Keratinocyte (primary cell): Measurements from ENCODE around the gene PTPN18. TPM values are rescaled to one million over a fixed set of nuclear protein-coding genes. Genes with fewer than 3 reads are reported as not detected.

ENCODE experiments used
- DNase-seq: peaks from one replicate; pipeline ENCODE4 v3.0.0-alpha.2; 2011; ENCODE audit warnings: low read depth, missing footprints, low spot score
- FAIRE-seq: peaks from 2 replicates; lab custom pipeline; 2011; peaks lifted over from hg19 to GRCh38; lab: Jason Lieb, UNC
- H2AFZ ChIP-seq: 2 replicates; pipeline ENCODE4 v1.6.0; 2012; ENCODE audit warnings: low read length, control low read depth, inconsistent platforms; ENCODE audit not compliant: control insufficient read depth
- H3K27ac ChIP-seq: 2 replicates; pipeline ENCODE4 v1.5.1; 2011; ENCODE audit warnings: low read length; ENCODE audit not compliant: control insufficient read depth, insufficient read depth
- H3K27me3 ChIP-seq: 3 replicates; pipeline ENCODE4 v1.6.0; 2011; ENCODE audit warnings: low read length; ENCODE audit not compliant: control insufficient read depth, insufficient read depth; ENCODE audit errors: extremely low read depth
- H3K36me3 ChIP-seq, 2 experiments: 2 replicates in 1 of 2; 3 replicates in 1 of 2; pipeline ENCODE4 v1.5.1; 2011; ENCODE audit warnings: low read length in 2 of 2, mild to moderate bottlenecking in 1 of 2; ENCODE audit not compliant: control insufficient read depth in 2 of 2, insufficient read depth in 2 of 2; ENCODE audit errors: extremely low read depth in 1 of 2
- H3K4me1 ChIP-seq: 3 replicates; pipeline ENCODE4 v1.5.1; 2011; ENCODE audit warnings: low read length; ENCODE audit not compliant: control insufficient read depth, insufficient read depth; ENCODE audit errors: extremely low read depth
- H3K4me2 ChIP-seq: 3 replicates; pipeline ENCODE4 v1.6.0; 2011; ENCODE audit warnings: low read depth, low read length; ENCODE audit not compliant: control insufficient read depth, insufficient read depth; ENCODE audit errors: extremely low read depth
- H3K4me3 ChIP-seq, 3 experiments: fragments of 200-600 bp in 1 of 3; sonication (generic) in 1 of 3; 2 replicates in 2 of 3; 3 replicates in 1 of 3; pipeline ENCODE4 v1.5.1; 2011 to 2016; ENCODE audit warnings: low read length in 3 of 3, mild to moderate bottlenecking in 3 of 3, control low read depth in 2 of 3, inconsistent platforms in 1 of 3, low read depth in 1 of 3, mixed read lengths in 1 of 3, mixed run types in 1 of 3, moderate library complexity in 1 of 3; ENCODE audit not compliant: control insufficient read depth in 2 of 3, insufficient read depth in 2 of 3; ENCODE audit errors: extremely low read depth in 1 of 3
- H3K79me2 ChIP-seq: 2 replicates; pipeline ENCODE4 v1.6.0; 2012; ENCODE audit warnings: low read length; ENCODE audit not compliant: control insufficient read depth, insufficient read depth
- H3K9ac ChIP-seq: 3 replicates; pipeline ENCODE4 v1.6.0; 2011; ENCODE audit warnings: low read length; ENCODE audit not compliant: control insufficient read depth, insufficient read depth; ENCODE audit errors: extremely low read depth
- H3K9me1 ChIP-seq: 3 replicates; pipeline ENCODE4 v1.6.0; 2011; ENCODE audit warnings: low read length; ENCODE audit not compliant: control insufficient read depth, insufficient read depth; ENCODE audit errors: extremely low read depth
- H3K9me3 ChIP-seq: 2 replicates; pipeline ENCODE4 v1.5.1; 2012; ENCODE audit warnings: low read depth, low read length; ENCODE audit not compliant: control insufficient read depth
- H4K20me1 ChIP-seq: 3 replicates; pipeline ENCODE4 v1.6.0; 2011; ENCODE audit warnings: low read length; ENCODE audit not compliant: control insufficient read depth, insufficient read depth; ENCODE audit errors: extremely low read depth
- EZH2 ChIP-seq: IDR thresholded peaks from one replicate; pipeline ENCODE4 v1.6.1; 2012; ENCODE audit warnings: inconsistent platforms, mild to moderate bottlenecking, low read length, moderate library complexity
- dilution Hi-C: fragments of 300-500 bp; cut with MboI; formaldehyde crosslinking; loops from one replicate; pipeline ENCODE4 v1.7.0; 2020; ENCODE audit warnings: low sequenced_read_pairs; ENCODE audit not compliant: extremely low pct_ligation_motif_present
- polyA plus RNA-seq, 5 experiments: library from polyadenylated mRNA; depleted of rRNA in 3 of 5; stranded (reverse) in 3 of 5; stranded (forward) in 1 of 5; unstranded in 1 of 5; fragments of >200 nt; gene quantifications; 1 replicate in 1 of 5; 2 replicates in 3 of 5; 3 replicates in 1 of 5; pipeline versions ENCODE4 v1.2.1 to v1.2.3, GENCODE V29; 2011 to 2012; ENCODE audit warnings: missing spikeins in 2 of 5, low read depth in 1 of 5, low replicate concordance in 1 of 5
- TF ChIP-seq, protein P1 (sequence below), 3 experiments: IDR thresholded peaks in 1 of 3; conservative IDR thresholded peaks in 1 of 3; optimal IDR thresholded peaks in 1 of 3; 2 replicates in 2 of 3; 3 replicates in 1 of 3; pipeline versions ENCODE3 to v1.5.1; 2011; ENCODE audit warnings: low read length in 3 of 3, mild to moderate bottlenecking in 3 of 3, moderate library complexity in 2 of 3, control low read depth in 1 of 3, inconsistent platforms in 1 of 3; ENCODE audit not compliant: insufficient read depth in 2 of 3; ENCODE audit errors: extremely low read depth in 1 of 3

PTPN18 gene
- polyA plus RNA-seq, 1 donor (not counting 4 experiments of a cell fraction or from before 2014, with no cell fraction given): 9.6 TPM

DNA sequence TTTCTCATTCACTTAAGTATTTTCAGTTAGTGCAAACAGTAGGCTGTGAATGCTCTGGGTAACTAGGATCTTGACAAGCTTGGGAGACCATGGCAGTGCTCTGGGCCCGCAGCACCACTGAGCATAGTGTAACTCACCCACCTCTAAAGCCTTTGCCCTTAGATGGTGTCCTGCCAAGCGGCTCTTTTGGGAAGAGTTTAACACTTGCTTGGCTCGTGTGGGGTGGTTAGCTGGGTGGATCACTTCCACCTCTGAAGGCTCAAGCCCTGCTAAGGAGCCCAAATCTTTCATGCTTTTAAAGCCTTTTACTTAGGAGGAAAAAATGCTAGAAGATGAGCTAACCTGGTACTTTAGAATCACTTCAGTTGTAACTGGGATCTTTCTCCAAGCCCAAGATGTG, 33.9 kb downstream of the PTPN18 start:
- FAIRE-seq: no peak
- Histone ChIP-seq H3K4me2 (no peak overlapping the region), H4K20me1 (no peaks in the 10 kb centered on the region), H3K4me1 (peaks cover 3% of the 10 kb centered on the region), H3K9me3 (no peaks in the 10 kb centered on the region), H3K9ac (no peak overlapping the region), H3K27ac (no peak overlapping the region), H3K4me3 (no peak overlapping the region), H3K79me2 (no peaks in the 10 kb centered on the region), H3K36me3 (no peaks in the 10 kb centered on the region), H2AFZ (no peak overlapping the region), H3K27me3 (no peaks in the 10 kb centered on the region), H3K9me1 (no peaks in the 10 kb centered on the region)
- dilution Hi-C loops: no loop called here
- TF ChIP-seq, protein P1, sequence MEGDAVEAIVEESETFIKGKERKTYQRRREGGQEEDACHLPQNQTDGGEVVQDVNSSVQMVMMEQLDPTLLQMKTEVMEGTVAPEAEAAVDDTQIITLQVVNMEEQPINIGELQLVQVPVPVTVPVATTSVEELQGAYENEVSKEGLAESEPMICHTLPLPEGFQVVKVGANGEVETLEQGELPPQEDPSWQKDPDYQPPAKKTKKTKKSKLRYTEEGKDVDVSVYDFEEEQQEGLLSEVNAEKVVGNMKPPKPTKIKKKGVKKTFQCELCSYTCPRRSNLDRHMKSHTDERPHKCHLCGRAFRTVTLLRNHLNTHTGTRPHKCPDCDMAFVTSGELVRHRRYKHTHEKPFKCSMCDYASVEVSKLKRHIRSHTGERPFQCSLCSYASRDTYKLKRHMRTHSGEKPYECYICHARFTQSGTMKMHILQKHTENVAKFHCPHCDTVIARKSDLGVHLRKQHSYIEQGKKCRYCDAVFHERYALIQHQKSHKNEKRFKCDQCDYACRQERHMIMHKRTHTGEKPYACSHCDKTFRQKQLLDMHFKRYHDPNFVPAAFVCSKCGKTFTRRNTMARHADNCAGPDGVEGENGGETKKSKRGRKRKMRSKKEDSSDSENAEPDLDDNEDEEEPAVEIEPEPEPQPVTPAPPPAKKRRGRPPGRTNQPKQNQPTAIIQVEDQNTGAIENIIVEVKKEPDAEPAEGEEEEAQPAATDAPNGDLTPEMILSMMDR (optimal IDR thresholded peaks at IDR 0.05 in 1 of 3, IDR thresholded peaks at IDR 0.05 in 1 of 3, conservative IDR thresholded peaks at IDR 0.05 in 1 of 3; ENCODE audit: extremely low read depth in 1 of 3, insufficient read depth in 2 of 3, low read length in 3 of 3): no peak
- TF ChIP-seq EZH2: no peak
- no peak for DNase-seq

DNA sequence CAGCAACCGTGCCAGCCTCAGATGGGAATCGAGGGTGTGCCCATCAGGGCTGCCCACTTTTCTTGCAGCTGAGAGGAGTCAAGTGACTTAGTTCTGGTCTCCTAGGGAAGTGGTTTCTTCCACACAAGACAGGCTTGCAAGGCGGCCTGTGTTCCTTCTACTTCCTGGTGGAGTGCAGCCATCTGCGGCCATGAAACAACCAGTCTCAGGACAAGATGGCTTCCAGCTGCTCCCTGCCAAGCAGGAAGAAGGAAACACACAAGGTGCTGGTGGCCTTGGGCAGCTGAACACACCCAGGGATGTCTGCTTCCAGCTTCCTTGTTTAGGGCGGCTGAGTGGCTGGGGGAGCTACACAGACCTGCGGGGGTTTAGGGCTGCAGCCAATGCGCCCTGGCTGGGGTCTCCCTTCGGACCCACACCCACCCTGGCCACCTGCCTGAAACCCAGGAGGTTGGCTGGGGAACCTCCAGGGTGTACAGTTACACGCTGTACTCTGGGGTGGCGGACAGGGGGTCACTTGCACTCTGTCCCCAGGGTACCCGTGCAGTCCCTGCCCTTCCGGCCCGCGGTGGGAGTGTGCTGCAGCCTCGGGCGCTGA, 34.7 kb downstream of the PTPN18 start:
- peak overlapping the region; percentile 15 for H3K9ac ChIP-seq
- peak overlapping the region; percentile 58 to 74 (median 71) for H3K4me3 ChIP-seq
- peak overlapping the region; percentile 53 for H3K4me2 ChIP-seq
- dilution Hi-C loops: no loop called here
- H3K27me3 ChIP-seq: no peaks in the 10 kb centered on the region
- peaks cover 3% of the 10 kb centered on the region for H3K4me1 ChIP-seq
- TF ChIP-seq, protein P1 (optimal IDR thresholded peaks at IDR 0.05 in 1 of 3, IDR thresholded peaks at IDR 0.05 in 1 of 3, conservative IDR thresholded peaks at IDR 0.05 in 1 of 3; ENCODE audit: extremely low read depth in 1 of 3, insufficient read depth in 2 of 3, low read length in 3 of 3): no peak
- TF ChIP-seq EZH2: no peak
- no peaks in the 10 kb centered on the region for H4K20me1 ChIP-seq
- no peak overlapping the region for H3K27ac ChIP-seq
- no peaks in the 10 kb centered on the region for H3K9me3 ChIP-seq
- no peak for FAIRE-seq
- H2AFZ ChIP-seq: peak overlapping the region; percentile 84
- no peaks in the 10 kb centered on the region for H3K79me2 ChIP-seq
- H3K36me3 ChIP-seq: no peaks in the 10 kb centered on the region
- H3K9me1 ChIP-seq: no peaks in the 10 kb centered on the region
- DNase-seq: no peak
